HFFc6 (cell line): ENCODE data around the gene KCNQ1. TPM values are rescaled to one million over a fixed set of nuclear protein-coding genes. Genes with fewer than 3 reads are reported as not detected.

Source experiments
- DNase-seq: peaks from one replicate; pipeline ENCODE4 v3.0.0-alpha.2; 2018
- H3K27ac Mint-ChIP-seq: 2 replicates; pipeline ENCODE4 v1.8.0; 2020; ENCODE audit warnings: mild to moderate bottlenecking, mixed read lengths
- H3K27me3 Mint-ChIP-seq: 2 replicates; pipeline ENCODE4 v1.8.0; 2021; ENCODE audit warnings: mild to moderate bottlenecking, moderate library complexity, mixed read lengths; ENCODE audit not compliant: insufficient read depth
- H3K36me3 Mint-ChIP-seq: 2 replicates; pipeline ENCODE4 v1.8.0; 2021; ENCODE audit warnings: low read depth, mixed read lengths
- H3K4me1 Mint-ChIP-seq: 2 replicates; pipeline ENCODE4 v1.8.0; 2020; ENCODE audit warnings: low read depth, mixed read lengths
- H3K4me3 Mint-ChIP-seq: 2 replicates; pipeline ENCODE4 v1.8.0; 2020; ENCODE audit warnings: mild to moderate bottlenecking, moderate library complexity, mixed read lengths
- H3K9me3 Mint-ChIP-seq: 2 replicates; pipeline ENCODE4 v1.8.0; 2020; ENCODE audit warnings: mild to moderate bottlenecking, mixed read lengths
- CTCF ChIP-seq: fragments of 200-600 bp; sonication (generic); IDR thresholded peaks from 2 replicates; pipeline ENCODE4 v1.5.0; 2021; ENCODE audit warnings: antibody characterized with exemption, mild to moderate bottlenecking
- total RNA-seq, 6 experiments: library from RNA; stranded (reverse); fragmentation: NEBNext Ultra II Directional; extraction: Animal tissue kit (Norgen Biotek cat#: 25700); gene quantifications; 2 replicates in 1 of 6; 3 replicates in 5 of 6; pipeline ENCODE4 v1.2.3, GENCODE V29; 2021

Gene KCNQ1
- total RNA-seq, 6 experiments from 2014 or later: not detected

GRCh38 chr11:2518983-2519340 is 74.2 kb downstream of the KCNQ1 start:
- H3K27ac Mint-ChIP-seq: no peak overlapping the region
- H3K4me3 Mint-ChIP-seq: no peak overlapping the region
- H3K36me3 Mint-ChIP-seq: no peaks in the 10 kb centered on the region
- DNase-seq: no peak
- no peaks in the 10 kb centered on the region for H3K4me1 Mint-ChIP-seq
- no peaks in the 10 kb centered on the region for H3K9me3 Mint-ChIP-seq
- TF ChIP-seq CTCF: no peak
- peaks cover 21% of the 10 kb centered on the region for H3K27me3 Mint-ChIP-seq

GRCh38 chr11:2519517-2519861 is 74.7 kb downstream of the KCNQ1 start:
- DNase-seq: no peak
- Mint-ChIP-seq H3K27ac (no peak overlapping the region), H3K4me3 (no peak overlapping the region), H3K4me1 (no peaks in the 10 kb centered on the region), H3K36me3 (no peaks in the 10 kb centered on the region), H3K27me3 (peaks cover 20% of the 10 kb centered on the region), H3K9me3 (no peaks in the 10 kb centered on the region)
- TF ChIP-seq CTCF: no peak

- DNase-seq: no peak
- Mint-ChIP-seq H3K4me3 (no peak overlapping the region), H3K4me1 (no peaks in the 10 kb centered on the region), H3K9me3 (no peaks in the 10 kb centered on the region), H3K36me3 (no peaks in the 10 kb centered on the region), H3K27me3 (peaks cover 26% of the 10 kb centered on the region), H3K27ac (no peak overlapping the region)
- TF ChIP-seq CTCF: no peak
Observed at GRCh38 chr11:2519862-2520735, 75.3 kb downstream of the KCNQ1 start.

GRCh38 chr11:2520736-2521035 is 75.9 kb downstream of the KCNQ1 start:
- Mint-ChIP-seq H3K9me3 (no peaks in the 10 kb centered on the region), H3K4me1 (no peaks in the 10 kb centered on the region), H3K27me3 (peaks cover 32% of the 10 kb centered on the region), H3K4me3 (no peak overlapping the region), H3K36me3 (no peaks in the 10 kb centered on the region), H3K27ac (no peak overlapping the region)
- no peak for TF ChIP-seq CTCF
- no peak for DNase-seq

- no peak overlapping the region for H3K4me3 Mint-ChIP-seq
- no peaks in the 10 kb centered on the region for H3K4me1 Mint-ChIP-seq
- no peaks in the 10 kb centered on the region for H3K36me3 Mint-ChIP-seq
- DNase-seq: no peak
- H3K9me3 Mint-ChIP-seq: no peaks in the 10 kb centered on the region
- H3K27me3 Mint-ChIP-seq: peaks cover 34% of the 10 kb centered on the region
- TF ChIP-seq CTCF: no peak
- no peak overlapping the region for H3K27ac Mint-ChIP-seq
Observed at GRCh38 chr11:2521081-2521732, 76.4 kb downstream of the KCNQ1 start.
